Measurements from ENCODE around the gene ATP13A2.

The ATP13A2 gene

DNA sequence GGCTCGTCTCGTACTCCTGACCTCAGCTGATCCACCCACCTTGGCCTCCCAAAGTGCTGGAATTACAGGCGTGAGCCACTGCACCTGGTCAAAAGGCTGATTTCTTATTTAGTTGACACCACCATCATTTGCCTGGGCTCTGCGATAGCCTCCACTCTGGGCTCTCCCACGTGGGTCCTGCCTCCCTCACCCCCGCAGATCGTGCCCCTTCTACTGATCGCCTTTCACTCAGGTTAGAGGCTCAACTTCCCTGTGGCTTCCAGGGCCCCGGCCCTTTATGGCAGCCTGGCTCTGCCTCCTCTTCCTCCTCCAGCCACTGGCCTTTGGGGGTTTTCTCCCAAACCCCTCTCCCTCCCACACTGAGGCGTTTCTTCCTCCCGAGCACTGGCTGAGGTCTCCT, 28.8 kb downstream of the ATP13A2 start:
- peaks cover 12% of the 10 kb centered on the region for H3K27me3 Mint-ChIP-seq
- H3K4me1 Mint-ChIP-seq (ENCODE audit: low read depth), result peaks cover 9% of the 10 kb centered on the region
- H3K9me3 Mint-ChIP-seq (ENCODE audit: low read depth), result no peaks in the 10 kb centered on the region
- no peak overlapping the region for H3K27ac Mint-ChIP-seq
- no peak overlapping the region for H3K4me3 Mint-ChIP-seq
- H3K36me3 Mint-ChIP-seq, result peaks cover 4% of the 10 kb centered on the region

DNA sequence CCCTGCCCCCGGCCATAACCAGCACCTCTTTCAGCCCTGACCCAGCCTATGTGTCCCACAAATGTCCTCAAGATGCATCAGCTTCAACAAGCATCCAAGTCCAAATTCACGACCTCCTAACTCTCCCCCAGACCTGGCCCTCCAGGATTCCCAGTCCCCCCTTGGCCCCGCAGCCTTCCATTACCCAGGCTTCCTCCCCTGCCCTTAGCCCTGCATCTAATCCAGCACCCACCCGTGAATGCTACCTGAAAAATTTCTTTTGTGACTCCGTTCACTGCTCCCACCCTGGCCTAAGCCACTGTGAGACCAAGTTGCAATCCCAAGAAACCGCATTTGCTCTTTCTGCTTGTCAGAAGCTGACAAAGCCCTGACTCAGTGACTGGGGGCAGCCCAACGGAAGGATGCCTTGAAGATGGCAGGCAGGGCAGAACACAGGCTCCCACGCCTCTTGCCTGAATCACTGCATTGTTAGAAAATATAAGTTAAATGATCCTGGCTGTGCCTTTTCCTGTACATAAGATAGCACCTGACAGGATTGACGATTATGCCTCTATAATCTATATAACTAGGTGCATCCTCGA, 30.4 kb downstream of the ATP13A2 start:
- H3K9me3 Mint-ChIP-seq (ENCODE audit: low read depth), result no peaks in the 10 kb centered on the region
- peaks cover 9% of the 10 kb centered on the region for H3K4me1 Mint-ChIP-seq (ENCODE audit: low read depth)
- peaks cover 2% of the 10 kb centered on the region for H3K36me3 Mint-ChIP-seq
- no peak overlapping the region for H3K27ac Mint-ChIP-seq
- H3K27me3 Mint-ChIP-seq, result peaks cover 12% of the 10 kb centered on the region
- H3K4me3 Mint-ChIP-seq, result peak overlapping the region; percentile 85

DNA sequence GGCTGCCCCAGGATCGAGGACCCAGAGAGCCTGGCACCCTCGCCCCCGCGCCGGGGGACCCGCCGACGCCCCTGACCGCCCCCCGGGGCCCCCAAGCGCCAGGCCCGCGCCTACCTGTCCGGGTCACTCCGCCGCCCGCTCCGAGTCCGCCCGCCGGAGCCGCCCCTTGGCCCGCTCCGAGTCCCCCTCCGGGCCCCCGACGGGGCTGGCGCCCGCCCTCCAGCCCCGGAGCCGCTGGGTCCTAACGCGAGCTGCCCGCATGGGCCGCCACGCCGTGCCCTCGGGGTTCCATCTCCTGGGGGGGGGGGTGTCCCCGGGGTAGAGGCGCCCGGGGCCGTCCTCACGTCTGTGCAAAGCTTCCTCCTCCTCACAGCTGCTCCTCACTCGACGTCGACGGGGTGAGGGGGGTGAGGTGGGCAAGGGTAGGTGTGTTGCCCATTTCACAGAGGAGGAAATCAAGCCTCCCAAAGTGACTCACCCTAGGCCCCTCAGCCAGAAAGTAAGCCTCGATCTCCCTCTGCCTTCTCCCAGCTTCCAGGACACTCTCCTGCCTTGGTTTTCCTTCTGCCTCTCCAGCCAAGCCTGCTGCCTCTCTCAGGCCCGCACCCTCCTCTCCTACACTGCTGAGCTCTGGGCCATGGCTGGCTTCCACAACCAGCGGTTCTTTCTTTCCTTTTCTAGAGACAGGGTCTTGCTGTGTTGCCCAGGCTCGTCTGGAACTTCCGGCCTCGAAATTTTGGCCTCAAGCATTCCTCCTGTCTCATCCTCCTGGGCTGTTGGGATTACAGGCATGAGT, 31.1 kb downstream of the ATP13A2 start, which contains the start of gene MFAP2:
Gene MFAP2, minus strand, starts transcription at position 148 of the 796 bp plus-strand sequence. CDS start 2,347 bp downstream, outside the sequence.
- peaks cover 12% of the 10 kb centered on the region for H3K27me3 Mint-ChIP-seq
- no peaks in the 10 kb centered on the region for H3K9me3 Mint-ChIP-seq (ENCODE audit: low read depth)
- H3K36me3 Mint-ChIP-seq, result no peaks in the 10 kb centered on the region
- H3K4me3 Mint-ChIP-seq, result peak within 1 kb of the TSS; percentile 85
- H3K4me1 Mint-ChIP-seq (ENCODE audit: low read depth), result peaks cover 9% of the 10 kb centered on the region
- no peak within 1 kb of the TSS for H3K27ac Mint-ChIP-seq

DNA sequence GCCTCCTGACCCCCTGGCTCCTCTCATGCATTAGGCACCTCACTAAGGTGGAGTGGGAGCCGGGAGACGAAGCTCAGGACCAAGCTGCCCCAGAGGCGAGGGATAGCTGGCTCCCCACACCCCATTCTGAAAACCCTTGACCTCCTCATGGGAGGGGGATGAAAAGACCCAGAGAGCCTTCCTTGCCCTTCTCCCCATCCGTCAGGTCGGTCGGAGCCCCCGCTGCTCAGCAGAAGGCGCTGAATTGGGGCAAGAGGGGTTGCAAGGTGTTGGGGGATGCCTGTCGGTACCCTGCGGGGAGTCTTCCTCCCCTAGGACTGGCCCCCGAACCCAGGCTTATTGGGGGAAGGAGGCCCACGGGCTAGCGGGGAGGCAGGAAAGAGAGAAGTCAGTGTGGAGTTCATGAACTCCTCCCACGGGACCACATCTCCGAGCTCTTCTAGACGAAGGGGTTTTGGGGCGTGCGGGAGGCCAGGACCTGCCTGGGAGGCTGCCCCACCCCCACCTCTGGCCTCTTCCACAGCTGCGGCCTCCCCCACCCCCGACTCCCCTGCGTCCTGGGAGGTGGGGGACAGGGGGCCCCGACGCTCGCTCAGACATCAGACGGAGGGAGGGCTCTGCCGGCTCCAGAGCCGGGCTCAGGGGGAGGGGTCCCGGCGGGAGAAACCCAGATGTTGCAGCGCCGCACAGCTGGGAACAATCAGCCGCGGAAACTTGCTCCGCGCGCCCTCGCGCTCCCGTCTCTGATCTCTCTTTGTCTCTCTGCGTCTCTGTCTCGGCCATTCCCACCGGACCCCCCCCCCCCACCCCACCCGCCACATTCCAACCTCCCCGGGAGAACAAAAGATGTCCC, 32.0 kb downstream of the ATP13A2 start:
- peaks cover 12% of the 10 kb centered on the region for H3K27me3 Mint-ChIP-seq

DNA sequence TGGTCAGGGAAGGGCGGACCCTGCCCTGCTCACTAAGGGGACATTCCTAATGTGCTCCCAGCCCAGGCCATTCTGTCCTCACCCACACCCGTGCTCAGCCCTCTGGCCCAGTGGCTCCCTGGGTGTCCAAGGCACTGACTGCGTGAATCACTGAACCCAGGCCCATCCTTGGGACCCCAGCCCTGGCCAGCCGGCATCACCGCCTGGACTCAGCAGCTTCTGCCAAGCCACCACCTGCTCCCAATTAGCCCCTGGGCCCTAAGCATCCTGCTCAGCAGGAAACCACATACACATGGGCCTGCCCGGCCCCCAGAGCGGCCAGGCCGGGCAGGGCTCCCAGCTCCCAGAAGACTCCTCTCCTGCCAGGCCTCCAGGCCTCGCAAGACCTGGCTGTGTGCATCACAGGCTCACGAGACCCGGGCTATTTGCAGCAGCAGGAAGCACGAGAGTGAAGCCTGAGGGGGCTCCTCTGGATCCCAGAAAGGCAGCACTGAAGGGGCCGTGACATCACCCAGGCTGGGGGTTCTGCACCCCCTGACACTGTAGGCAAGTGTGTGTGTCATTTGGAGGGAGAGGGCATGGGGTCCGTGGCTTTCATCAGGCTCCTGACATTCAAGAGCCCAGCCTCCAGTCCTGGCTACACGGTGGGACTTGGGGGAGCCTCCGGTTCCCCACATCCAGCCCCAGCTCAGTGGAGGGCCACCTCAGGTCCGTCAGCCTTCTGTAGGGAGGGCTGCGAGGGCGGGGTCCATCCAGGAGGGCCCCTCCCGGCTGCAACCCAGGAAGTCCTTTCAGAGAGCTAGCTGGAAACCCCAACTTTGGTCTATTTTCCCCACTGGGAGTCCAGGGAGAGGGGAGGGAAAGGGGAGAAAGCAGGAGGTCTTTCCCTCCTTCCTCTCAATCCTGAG, 32.9 kb downstream of the ATP13A2 start:
- Mint-ChIP-seq H3K27me3 (peaks cover 12% of the 10 kb centered on the region), H3K4me3 (no peak overlapping the region), H3K27ac (no peak overlapping the region), H3K9me3 (ENCODE audit: low read depth) (no peaks in the 10 kb centered on the region), H3K4me1 (ENCODE audit: low read depth) (peaks cover 9% of the 10 kb centered on the region), H3K36me3 (no peaks in the 10 kb centered on the region)

More for the DNA sequence above, 32.0 kb downstream of the ATP13A2 start:
- no peak overlapping the region for H3K27ac Mint-ChIP-seq
- no peaks in the 10 kb centered on the region for H3K9me3 Mint-ChIP-seq (ENCODE audit: low read depth)
- no peak overlapping the region for H3K4me3 Mint-ChIP-seq
- H3K4me1 Mint-ChIP-seq (ENCODE audit: low read depth), result peaks cover 9% of the 10 kb centered on the region
- H3K36me3 Mint-ChIP-seq, result no peaks in the 10 kb centered on the region

DNA sequence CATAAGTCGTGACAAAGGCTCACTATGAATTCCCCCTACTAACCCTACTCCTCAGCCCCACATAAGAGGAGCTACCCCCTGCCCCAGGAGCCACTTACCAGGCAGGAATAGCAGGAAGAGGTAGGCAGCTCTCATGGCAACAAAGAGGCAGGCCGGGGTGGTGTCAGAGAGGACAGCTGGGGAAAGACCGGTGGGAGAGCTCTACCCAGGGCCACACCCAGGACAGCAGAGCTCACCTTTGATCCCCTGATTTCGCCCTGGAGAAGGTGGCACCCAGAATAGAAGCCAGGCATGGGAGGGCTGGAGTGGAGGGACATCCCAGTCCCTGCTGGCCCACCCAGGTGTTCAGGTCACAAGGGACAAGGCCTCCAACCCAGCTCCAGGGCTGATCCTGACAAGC, 33.6 kb downstream of the ATP13A2 start:
- no peak overlapping the region for H3K27ac Mint-ChIP-seq
- H3K27me3 Mint-ChIP-seq, result peaks cover 10% of the 10 kb centered on the region
- no peak overlapping the region for H3K4me3 Mint-ChIP-seq
- peaks cover 9% of the 10 kb centered on the region for H3K4me1 Mint-ChIP-seq (ENCODE audit: low read depth)
- H3K36me3 Mint-ChIP-seq, result no peaks in the 10 kb centered on the region
- no peaks in the 10 kb centered on the region for H3K9me3 Mint-ChIP-seq (ENCODE audit: low read depth)

DNA sequence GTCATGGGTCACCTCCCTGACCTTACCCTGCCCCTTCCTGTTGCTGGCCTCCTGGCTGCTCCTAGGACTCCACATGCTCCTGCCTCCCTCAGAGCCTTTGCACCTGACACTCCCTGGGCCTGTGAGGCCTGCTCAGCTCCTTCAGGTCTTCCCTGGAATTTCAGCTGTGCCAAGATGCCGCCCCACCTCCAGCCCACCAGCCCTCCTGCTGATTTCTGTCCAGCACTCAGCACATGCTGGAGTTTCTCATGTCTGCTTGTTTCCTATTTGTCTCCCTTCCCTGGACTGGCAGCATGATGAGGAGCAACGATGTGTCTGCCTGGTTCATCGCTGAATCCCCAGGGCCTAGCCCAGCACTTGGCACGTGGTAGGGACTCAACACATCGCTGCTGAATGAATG, 34.4 kb downstream of the ATP13A2 start:
- H3K27me3 Mint-ChIP-seq, result peaks cover 9% of the 10 kb centered on the region
- no peak overlapping the region for H3K27ac Mint-ChIP-seq
- H3K4me3 Mint-ChIP-seq, result no peak overlapping the region
- no peaks in the 10 kb centered on the region for H3K9me3 Mint-ChIP-seq (ENCODE audit: low read depth)
- peaks cover 9% of the 10 kb centered on the region for H3K4me1 Mint-ChIP-seq (ENCODE audit: low read depth)
- no peaks in the 10 kb centered on the region for H3K36me3 Mint-ChIP-seq

DNA sequence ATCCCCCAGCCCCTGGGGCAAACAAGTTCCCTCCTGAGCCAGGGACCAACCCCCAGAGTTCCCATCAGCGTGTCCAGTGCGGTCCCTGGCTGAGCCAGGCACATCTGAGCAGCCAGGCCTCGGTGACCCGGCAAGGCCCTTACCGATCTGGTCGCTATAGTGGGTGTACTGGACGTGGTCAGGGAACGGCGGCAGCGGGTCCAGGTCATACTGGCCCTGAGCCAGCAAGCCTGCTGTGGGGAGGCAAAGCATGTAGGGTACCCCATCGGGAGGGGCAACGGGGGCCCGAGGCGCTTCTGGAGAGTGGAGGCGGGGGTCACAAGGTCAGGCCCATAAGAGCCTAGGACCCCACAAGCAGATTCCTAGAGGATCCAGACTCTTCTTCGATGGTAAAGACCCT, 34.8 kb downstream of the ATP13A2 start:
- H3K9me3 Mint-ChIP-seq (ENCODE audit: low read depth), result no peaks in the 10 kb centered on the region
- H3K36me3 Mint-ChIP-seq, result no peaks in the 10 kb centered on the region
- H3K4me3 Mint-ChIP-seq, result no peak overlapping the region
- H3K4me1 Mint-ChIP-seq (ENCODE audit: low read depth), result peaks cover 9% of the 10 kb centered on the region
- H3K27ac Mint-ChIP-seq, result no peak overlapping the region
- peaks cover 9% of the 10 kb centered on the region for H3K27me3 Mint-ChIP-seq

DNA sequence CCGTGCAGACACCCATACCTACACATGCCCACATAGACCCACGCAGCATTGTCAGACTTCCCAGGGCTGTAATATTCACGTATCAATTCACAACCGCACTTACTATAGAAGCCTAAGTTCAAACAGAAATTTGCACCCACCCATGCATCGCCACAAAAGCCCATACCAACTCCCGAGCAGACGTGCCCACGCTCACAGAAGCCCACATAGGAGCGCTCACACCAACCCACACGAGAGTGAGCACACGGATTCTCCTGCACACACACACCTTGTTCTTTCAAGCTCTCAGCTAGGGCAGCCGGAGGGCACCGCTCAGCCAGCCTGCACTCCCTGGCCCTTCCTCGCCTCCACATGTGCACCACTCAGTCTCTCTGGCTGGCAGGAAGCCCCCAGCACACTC, 35.9 kb downstream of the ATP13A2 start:
- Mint-ChIP-seq H3K4me3 (no peak overlapping the region), H3K27me3 (peaks cover under 1% of the 10 kb centered on the region), H3K27ac (no peak overlapping the region), H3K9me3 (ENCODE audit: low read depth) (no peaks in the 10 kb centered on the region), H3K4me1 (ENCODE audit: low read depth) (peaks cover 2% of the 10 kb centered on the region), H3K36me3 (no peaks in the 10 kb centered on the region)

DNA sequence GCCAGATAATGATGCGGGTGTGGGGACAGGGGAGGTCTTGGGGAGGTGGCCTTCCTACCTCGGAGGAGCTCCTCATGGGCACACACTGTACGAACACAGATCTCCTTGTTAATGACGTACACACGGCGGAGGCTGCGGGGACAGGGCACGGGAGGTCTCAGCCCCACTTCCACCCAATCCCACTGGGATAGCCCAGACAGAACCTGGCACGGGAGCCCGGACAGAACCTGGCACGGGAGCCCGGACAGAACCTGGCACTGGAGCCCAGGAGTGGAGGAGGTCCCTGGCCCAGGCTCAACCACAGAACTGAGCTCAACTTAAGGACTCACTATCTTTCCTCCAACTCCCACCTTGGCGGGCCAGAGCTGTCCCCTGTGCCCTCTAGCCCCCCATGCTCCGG, 36.5 kb downstream of the ATP13A2 start:
- H3K4me3 Mint-ChIP-seq, result no peak overlapping the region
- no peak overlapping the region for H3K27ac Mint-ChIP-seq
- H3K27me3 Mint-ChIP-seq, result no peaks in the 10 kb centered on the region
- H3K4me1 Mint-ChIP-seq (ENCODE audit: low read depth), result no peaks in the 10 kb centered on the region
- H3K36me3 Mint-ChIP-seq, result no peaks in the 10 kb centered on the region
- no peaks in the 10 kb centered on the region for H3K9me3 Mint-ChIP-seq (ENCODE audit: low read depth)

DNA sequence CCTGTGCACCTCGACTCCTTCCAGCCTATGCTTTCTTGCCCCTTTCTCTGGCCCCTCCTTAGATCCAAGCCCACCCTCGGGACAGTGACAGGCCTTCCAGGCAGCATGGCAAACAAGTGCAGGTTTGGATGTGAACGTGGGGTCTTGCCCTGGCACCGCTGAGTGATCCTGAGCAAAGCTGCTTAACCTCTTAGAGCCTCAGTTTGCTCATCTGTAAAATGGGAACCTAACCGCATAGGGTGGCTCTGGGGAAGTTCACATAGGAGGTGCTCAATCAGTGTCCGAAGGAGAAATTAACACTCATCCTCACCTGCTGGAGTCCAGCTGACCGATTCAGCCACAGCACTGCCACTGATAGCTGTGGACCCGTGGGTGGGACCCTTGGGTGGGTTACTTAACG, 38.5 kb downstream of the ATP13A2 start:
- no peaks in the 10 kb centered on the region for H3K36me3 Mint-ChIP-seq
- no peaks in the 10 kb centered on the region for H3K4me1 Mint-ChIP-seq (ENCODE audit: low read depth)
- no peak overlapping the region for H3K27ac Mint-ChIP-seq
- no peaks in the 10 kb centered on the region for H3K9me3 Mint-ChIP-seq (ENCODE audit: low read depth)
- no peaks in the 10 kb centered on the region for H3K27me3 Mint-ChIP-seq
- H3K4me3 Mint-ChIP-seq, result no peak overlapping the region

DNA sequence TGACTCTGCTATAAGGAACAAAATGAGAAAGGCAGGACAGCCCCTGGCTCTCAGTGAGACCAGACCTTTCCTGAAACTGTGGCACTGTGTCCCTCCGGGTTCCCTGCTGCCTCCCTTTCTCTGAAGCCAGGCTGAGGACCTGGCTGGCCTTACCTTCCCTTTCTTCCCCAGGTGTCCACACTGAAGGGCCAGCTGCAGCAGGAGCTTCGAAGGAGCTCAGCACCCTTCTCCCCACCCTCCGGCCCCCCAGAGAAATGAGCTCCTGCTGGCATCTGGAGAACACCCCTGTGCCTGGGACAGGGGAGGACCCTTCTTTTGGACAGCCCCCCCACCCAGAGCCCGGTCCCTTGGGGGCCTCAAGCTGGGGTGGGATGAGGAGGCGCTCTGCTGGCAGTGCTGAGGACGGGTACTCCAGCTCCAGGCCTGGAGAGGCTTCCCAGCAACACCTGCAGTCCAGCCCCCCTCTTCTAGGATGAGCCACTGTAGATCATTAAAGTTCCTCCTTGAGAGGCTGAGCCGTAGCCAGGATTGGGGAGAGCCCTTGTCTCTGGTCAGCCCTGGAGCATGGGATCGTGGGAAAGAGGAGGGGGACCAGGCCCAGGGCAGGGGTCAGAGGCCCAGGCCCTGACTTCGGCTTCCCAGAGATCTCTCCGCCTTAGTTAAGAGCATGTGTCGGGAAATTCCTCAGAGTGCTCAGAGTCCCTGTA, 39.4 kb downstream of the ATP13A2 start:
- Mint-ChIP-seq H3K27me3 (no peaks in the 10 kb centered on the region), H3K36me3 (no peaks in the 10 kb centered on the region), H3K9me3 (ENCODE audit: low read depth) (no peaks in the 10 kb centered on the region), H3K4me1 (ENCODE audit: low read depth) (no peaks in the 10 kb centered on the region), H3K4me3 (no peak overlapping the region), H3K27ac (no peak overlapping the region)

DNA sequence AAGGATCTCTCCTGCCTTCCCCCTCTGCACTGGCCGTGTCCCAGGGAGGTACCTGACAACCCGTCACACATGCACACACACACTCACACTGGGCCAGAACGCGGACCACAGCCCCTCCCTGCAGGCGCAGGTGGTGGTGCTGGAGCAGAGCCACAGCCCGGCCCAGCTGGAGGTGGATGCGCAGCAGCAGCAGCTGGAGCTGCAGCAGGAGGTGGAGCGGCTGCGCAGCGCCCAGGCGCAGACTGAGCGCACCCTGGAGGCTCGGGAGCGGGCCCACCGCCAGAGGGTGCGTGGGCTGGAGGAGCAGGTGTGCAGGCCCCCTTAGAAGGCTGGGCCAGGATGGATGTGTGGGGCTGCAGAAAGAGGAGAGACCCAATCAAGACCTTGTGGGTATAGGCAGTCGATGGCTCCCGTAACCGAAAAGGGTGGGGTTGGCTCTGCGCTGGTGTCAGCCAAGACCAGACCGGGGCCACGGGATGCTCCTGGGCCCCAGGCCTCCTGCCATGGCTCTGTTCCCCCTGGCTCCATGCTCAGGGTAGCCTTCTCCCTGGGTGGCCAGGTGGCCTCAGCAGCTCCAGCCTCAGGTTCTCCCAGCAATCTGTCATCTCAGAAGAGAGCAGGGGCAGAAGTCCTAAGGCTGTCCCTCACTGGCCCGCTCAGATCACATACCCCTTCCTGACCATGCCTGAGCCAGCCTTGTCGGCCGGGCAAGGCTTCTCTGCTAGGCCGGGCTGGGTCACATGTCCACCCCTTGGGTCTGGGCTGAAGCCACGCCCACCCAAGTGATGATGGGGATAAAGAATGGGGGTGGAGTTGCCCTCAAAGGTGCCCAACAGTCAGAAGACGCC, 40.2 kb downstream of the ATP13A2 start:
- no peak overlapping the region for H3K27ac Mint-ChIP-seq
- no peaks in the 10 kb centered on the region for H3K27me3 Mint-ChIP-seq
- H3K36me3 Mint-ChIP-seq, result no peaks in the 10 kb centered on the region
- H3K4me1 Mint-ChIP-seq (ENCODE audit: low read depth), result no peaks in the 10 kb centered on the region
- no peaks in the 10 kb centered on the region for H3K9me3 Mint-ChIP-seq (ENCODE audit: low read depth)
- H3K4me3 Mint-ChIP-seq, result no peak overlapping the region
